Nephron (organoid): Measurements from ENCODE around the gene LEFTY2.
A peak's percentile ranks its signal among the peaks of the same experiment; 100 is the strongest.
"Not testable (repeated sequence)": the region's sequence is repeated elsewhere in the genome, so short reads cannot be mapped to it uniquely, and the experiment has no call there.

Experiments used
- H3K27ac Mint-ChIP-seq, 3 experiments: 2 replicates each; pipeline ENCODE4 v1.8.0; 2020; ENCODE audit warnings: mixed read lengths in 3 of 3, mild to moderate bottlenecking in 2 of 3, moderate library complexity in 1 of 3
- H3K27me3 Mint-ChIP-seq: 2 replicates; pipeline ENCODE4 v1.8.0; 2021; ENCODE audit warnings: low read depth, mild to moderate bottlenecking, moderate library complexity, mixed read lengths
- H3K36me3 Mint-ChIP-seq: 2 replicates; pipeline ENCODE4 v1.8.0; 2020; ENCODE audit warnings: low read depth, mixed read lengths
- H3K4me1 Mint-ChIP-seq: 2 replicates; pipeline ENCODE4 v1.8.0; 2020; ENCODE audit warnings: mixed read lengths
- H3K4me3 Mint-ChIP-seq, 3 experiments: 2 replicates each; pipeline ENCODE4 v1.8.0; 2020; ENCODE audit warnings: mild to moderate bottlenecking in 3 of 3, mixed read lengths in 3 of 3, moderate library complexity in 2 of 3
- H3K9me3 Mint-ChIP-seq: 2 replicates; pipeline ENCODE4 v1.8.0; 2020; ENCODE audit warnings: mixed read lengths
- TF ChIP-seq, protein P1 (sequence below), 3 experiments: fragments of 200-600 bp; sonication (generic); IDR thresholded peaks; one replicate each; pipeline ENCODE4 v1.5.0; 2021; ENCODE audit warnings: antibody characterized with exemption in 3 of 3; ENCODE audit not compliant: unreplicated experiment in 3 of 3

LEFTY2 gene

GRCh38 chr1:225977937-225978748 is 37.1 kb upstream of the LEFTY2 start:
- Mint-ChIP-seq H3K4me1 (peaks cover 8% of the 10 kb centered on the region), H3K27ac (no peak overlapping the region), H3K36me3 (peaks cover 55% of the 10 kb centered on the region), H3K9me3 (peaks cover 11% of the 10 kb centered on the region), H3K4me3 (no peak overlapping the region), H3K27me3 (no peaks in the 10 kb centered on the region)
- TF ChIP-seq, protein P1, sequence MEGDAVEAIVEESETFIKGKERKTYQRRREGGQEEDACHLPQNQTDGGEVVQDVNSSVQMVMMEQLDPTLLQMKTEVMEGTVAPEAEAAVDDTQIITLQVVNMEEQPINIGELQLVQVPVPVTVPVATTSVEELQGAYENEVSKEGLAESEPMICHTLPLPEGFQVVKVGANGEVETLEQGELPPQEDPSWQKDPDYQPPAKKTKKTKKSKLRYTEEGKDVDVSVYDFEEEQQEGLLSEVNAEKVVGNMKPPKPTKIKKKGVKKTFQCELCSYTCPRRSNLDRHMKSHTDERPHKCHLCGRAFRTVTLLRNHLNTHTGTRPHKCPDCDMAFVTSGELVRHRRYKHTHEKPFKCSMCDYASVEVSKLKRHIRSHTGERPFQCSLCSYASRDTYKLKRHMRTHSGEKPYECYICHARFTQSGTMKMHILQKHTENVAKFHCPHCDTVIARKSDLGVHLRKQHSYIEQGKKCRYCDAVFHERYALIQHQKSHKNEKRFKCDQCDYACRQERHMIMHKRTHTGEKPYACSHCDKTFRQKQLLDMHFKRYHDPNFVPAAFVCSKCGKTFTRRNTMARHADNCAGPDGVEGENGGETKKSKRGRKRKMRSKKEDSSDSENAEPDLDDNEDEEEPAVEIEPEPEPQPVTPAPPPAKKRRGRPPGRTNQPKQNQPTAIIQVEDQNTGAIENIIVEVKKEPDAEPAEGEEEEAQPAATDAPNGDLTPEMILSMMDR (IDR thresholded peaks at IDR 0.05; ENCODE audit: unreplicated experiment in 3 of 3) = no peak

DNA sequence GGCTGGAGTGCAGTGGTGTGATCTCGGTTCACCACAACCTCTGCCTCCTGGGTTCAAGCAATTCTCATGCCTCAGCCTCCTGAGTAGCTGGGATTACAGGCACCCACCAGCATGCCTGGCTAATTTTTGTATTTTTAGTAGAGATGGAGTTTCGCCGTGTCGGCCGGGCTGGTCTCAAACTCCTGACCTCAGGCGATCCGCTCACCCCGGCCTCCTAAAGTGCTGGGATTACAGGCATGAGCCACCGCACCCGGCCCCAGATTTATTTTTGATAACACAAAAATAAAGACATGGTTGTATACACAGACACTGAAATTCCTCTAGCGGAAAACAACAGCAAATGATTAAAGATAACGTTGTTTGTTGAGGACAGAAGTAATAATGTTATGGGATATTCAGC is 34.1 kb upstream of the LEFTY2 start:
- peaks cover 25% of the 10 kb centered on the region for H3K36me3 Mint-ChIP-seq
- H3K9me3 Mint-ChIP-seq, H3K4me1 Mint-ChIP-seq: not testable (repeated sequence)

GRCh38 chr1:225974454-225974853 is 33.4 kb upstream of the LEFTY2 start:
- Mint-ChIP-seq H3K9me3 (no peaks in the 10 kb centered on the region), H3K27ac (no peak overlapping the region), H3K27me3 (no peaks in the 10 kb centered on the region), H3K4me1 (peaks cover 4% of the 10 kb centered on the region), H3K36me3 (peaks cover 19% of the 10 kb centered on the region), H3K4me3 (no peak overlapping the region)
- TF ChIP-seq, protein P1 (IDR thresholded peaks at IDR 0.05; ENCODE audit: unreplicated experiment in 3 of 3) = no peak

More for the DNA sequence above, 34.1 kb upstream of the LEFTY2 start:
- H3K4me3 Mint-ChIP-seq, H3K27ac Mint-ChIP-seq, H3K27me3 Mint-ChIP-seq: not testable (repeated sequence)

- Mint-ChIP-seq H3K9me3 (peaks cover 4% of the 10 kb centered on the region), H3K27me3 (no peaks in the 10 kb centered on the region), H3K36me3 (peaks cover 12% of the 10 kb centered on the region), H3K4me3 (no peak overlapping the region), H3K27ac (peak overlapping the region in 2 of 3 experiments; percentile 2 to 69), H3K4me1 (peaks cover 4% of the 10 kb centered on the region)
- TF ChIP-seq, protein P1 (IDR thresholded peaks at IDR 0.05; ENCODE audit: unreplicated experiment in 3 of 3) = no peak
These were observed 32.1 kb upstream of the LEFTY2 start for GRCh38 chr1:225973158-225973557.

GRCh38 chr1:225972344-225973152 is 31.5 kb upstream of the LEFTY2 start:
- Mint-ChIP-seq H3K27ac (peak overlapping the region in 2 of 3 experiments; percentile 2 to 69), H3K9me3 (peaks cover 4% of the 10 kb centered on the region), H3K4me3 (no peak overlapping the region), H3K36me3 (peaks cover 8% of the 10 kb centered on the region), H3K4me1 (peaks cover 4% of the 10 kb centered on the region), H3K27me3 (no peaks in the 10 kb centered on the region)
- TF ChIP-seq, protein P1 (IDR thresholded peaks at IDR 0.05; ENCODE audit: unreplicated experiment in 3 of 3) = no peak

- not testable (repeated sequence) for H3K4me3 Mint-ChIP-seq, H3K27me3 Mint-ChIP-seq, H3K27ac Mint-ChIP-seq, H3K9me3 Mint-ChIP-seq, H3K36me3 Mint-ChIP-seq, H3K4me1 Mint-ChIP-seq
These were observed 29.7 kb upstream of the LEFTY2 start for GRCh38 chr1:225970592-225971157.

DNA sequence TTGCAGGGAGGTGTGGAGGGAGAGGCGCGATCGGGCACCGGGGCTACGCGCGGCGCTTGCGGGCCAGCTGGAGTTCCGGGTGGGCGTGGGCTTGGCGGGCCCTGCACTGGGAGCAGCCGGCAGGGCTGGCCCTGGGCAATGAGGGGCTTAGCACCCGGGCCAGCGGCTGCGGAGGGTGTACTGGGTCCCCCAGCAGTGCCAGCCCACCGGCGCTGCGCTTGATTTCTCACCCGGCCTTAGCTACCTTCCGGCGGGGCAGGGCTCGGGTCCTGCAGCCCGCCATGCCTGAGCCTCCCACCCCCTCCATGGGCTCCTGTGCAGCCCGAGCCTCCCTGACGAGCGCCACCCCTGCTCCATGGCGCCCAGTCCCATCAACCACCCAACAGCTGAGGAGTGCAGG is 28.7 kb upstream of the LEFTY2 start:
- not testable (repeated sequence) for H3K27ac Mint-ChIP-seq, H3K4me3 Mint-ChIP-seq, H3K4me1 Mint-ChIP-seq, H3K27me3 Mint-ChIP-seq, H3K36me3 Mint-ChIP-seq, H3K9me3 Mint-ChIP-seq
